PC-3 (cell line): Measurements from ENCODE around the gene SDS. TPM values are rescaled to one million over a fixed set of nuclear protein-coding genes. Genes with fewer than 3 reads are reported as not detected.
A peak's percentile ranks its signal among the peaks of the same experiment; 100 is the strongest.

Experiments used
- ATAC-seq: fragments of 200-7000 bp; cut with Tn5 transposase; 2 replicates; pipeline ENCODE4 v1.9.1; 2020; ENCODE audit warnings: mild to moderate bottlenecking, moderate library complexity
- BruUV-seq: library from RNA; stranded (reverse); fragments of 400-500 nt; replicated peaks from 2 replicates; lab custom pipeline; 2021; lab: Mats Ljungman, UMichigan
- CTCF ChIA-PET: fragments of 300-600 bp; sonication (Branson Sonifier 250); formaldehyde crosslinking; loops from one replicate; lab custom pipeline; 2022; ENCODE audit warnings: antibody characterized with exemption; lab: Charles Lee
- POLR2A ChIA-PET: fragments of 300-600 bp; sonication (Branson Sonifier 250); formaldehyde crosslinking; loops from one replicate; lab custom pipeline; 2022; ENCODE audit warnings: antibody characterized with exemption; ENCODE audit not compliant: unreplicated experiment; lab: Charles Lee
- DNase-seq: peaks from one replicate; pipeline ENCODE4 v3.0.0-alpha.2; 2015
- H2AFZ ChIP-seq: fragments of 300-600 bp; sonication (generic); 2 replicates; pipeline ENCODE4 v1.6.0; 2016; ENCODE audit warnings: antibody characterized with exemption, low read length
- H3F3A ChIP-seq: fragments of 300-600 bp; sonication (generic); one replicate; pipeline ENCODE4 v1.6.0; 2017; ENCODE audit warnings: antibody characterized with exemption, low read length, control low read depth, mild to moderate bottlenecking; ENCODE audit not compliant: unreplicated experiment
- H3K27ac ChIP-seq: fragments of 300-600 bp; sonication (generic); 2 replicates; pipeline ENCODE4 v1.5.1; 2016; ENCODE audit warnings: mild to moderate bottlenecking, low read length
- H3K27me3 ChIP-seq: fragments of 300-600 bp; sonication (generic); 2 replicates; pipeline ENCODE4 v1.6.1; 2016; ENCODE audit warnings: low read length, mixed read lengths
- H3K36me3 ChIP-seq: fragments of 300-600 bp; sonication (generic); 2 replicates; pipeline ENCODE4 v1.6.1; 2016; ENCODE audit warnings: low read depth, mixed run types, low read length, mixed read lengths
- H3K4me1 ChIP-seq: fragments of 300-600 bp; sonication (generic); 2 replicates; pipeline ENCODE4 v1.5.1; 2016; ENCODE audit warnings: low read length; ENCODE audit not compliant: insufficient read depth
- H3K4me2 ChIP-seq: fragments of 300-600 bp; sonication (generic); 2 replicates; pipeline ENCODE4 v1.6.0; 2016; ENCODE audit warnings: low read length
- H3K4me3 ChIP-seq: fragments of 300-600 bp; sonication (generic); 2 replicates; pipeline ENCODE4 v1.5.1; 2016; ENCODE audit warnings: mild to moderate bottlenecking, low read length, mixed read lengths
- H3K79me2 ChIP-seq: fragments of 300-600 bp; sonication (generic); 2 replicates; pipeline ENCODE4 v1.6.1; 2017; ENCODE audit warnings: low read length, mixed read lengths
- H3K9ac ChIP-seq: fragments of 300-600 bp; sonication (generic); 2 replicates; pipeline ENCODE4 v1.6.0; 2016; ENCODE audit warnings: mild to moderate bottlenecking, low read length
- H3K9me2 ChIP-seq: fragments of 300-600 bp; sonication (generic); replicated peaks from 2 replicates; pipeline ENCODE4 v1.6.1; 2016; ENCODE audit warnings: mixed run types, low read length, mixed read lengths
- H3K9me3 ChIP-seq: fragments of 300-600 bp; sonication (generic); 2 replicates; pipeline ENCODE4 v1.6.1; 2016; ENCODE audit warnings: low read length, mixed read lengths
- H4K20me1 ChIP-seq: fragments of 300-600 bp; sonication (generic); 2 replicates; pipeline ENCODE4 v1.6.1; 2016; ENCODE audit warnings: low read length, mixed read lengths
- EZH2 ChIP-seq: fragments of 300-600 bp; sonication (generic); IDR thresholded peaks from one replicate; pipeline ENCODE4 v1.6.1; 2017; ENCODE audit warnings: antibody characterized with exemption, mild to moderate bottlenecking, low read length; ENCODE audit not compliant: unreplicated experiment
- EZH2phosphoT487 ChIP-seq: fragments of 300-600 bp; sonication (generic); IDR thresholded peaks from 2 replicates; pipeline ENCODE4 v1.6.1; 2018; ENCODE audit warnings: mild to moderate bottlenecking, antibody characterized with exemption, low read length, borderline replicate concordance
- intact Hi-C: fragments of 100-400 bp; cut with micrococcal nuclease; formaldehyde crosslinking; loops from 2 replicates; pipeline ENCODE4 v1.9.0; 2023
- total RNA-seq: library from RNA; depleted of rRNA; stranded (reverse); fragments of >200 nt; gene quantifications from 2 replicates; pipeline ENCODE4 v1.2.3, GENCODE V29; 2014
- TF ChIP-seq, protein P1 (sequence below): fragments of 300-600 bp; sonication (generic); conservative IDR thresholded peaks from 2 replicates; pipeline ENCODE4 v1.5.1; 2017; ENCODE audit warnings: antibody characterized with exemption, low read depth, mild to moderate bottlenecking, low read length

The SDS gene
- total RNA-seq, 1 experiment from 2014 or later: not detected

DNA sequence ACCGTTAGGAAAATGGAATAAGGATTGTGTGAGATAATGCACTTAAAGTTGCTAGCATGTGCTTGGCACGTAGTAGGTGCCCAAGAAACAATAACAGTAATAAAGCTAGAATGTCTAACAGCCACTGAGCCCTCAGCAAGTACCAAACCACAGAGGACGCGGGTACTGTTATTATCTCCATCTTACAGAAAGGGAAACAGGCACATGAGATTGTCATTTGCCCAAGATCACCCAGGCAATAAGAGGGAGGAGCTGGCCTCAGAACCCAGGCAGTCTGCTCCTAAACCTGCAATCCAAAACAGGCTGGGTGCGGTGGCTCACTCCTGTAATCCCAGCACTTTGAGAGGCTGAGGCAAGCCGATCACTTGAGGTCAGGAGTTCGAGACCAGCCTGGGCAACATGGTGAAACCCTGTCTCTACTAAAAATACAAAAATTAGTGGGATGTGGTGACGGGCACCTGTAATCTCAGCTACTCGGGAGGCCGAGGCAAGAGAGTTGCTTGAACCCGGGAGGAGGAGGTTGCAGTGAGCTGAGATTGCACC, 5.1 kb upstream of the SDS start:
- Histone ChIP-seq H3K27me3 (no peaks in the 10 kb centered on the region), H3K27ac (no peak overlapping the region), H3K9ac (no peak overlapping the region), H3K4me2 (no peak overlapping the region), H3K36me3 (no peaks in the 10 kb centered on the region), H4K20me1 (no peaks in the 10 kb centered on the region), H3K4me1 (peaks cover 7% of the 10 kb centered on the region), H3K4me3 (no peak overlapping the region), H3F3A (no peaks in the 10 kb centered on the region), H3K9me2 (no peaks in the 10 kb centered on the region), H3K79me2 (no peaks in the 10 kb centered on the region), H2AFZ (no peak overlapping the region), H3K9me3 (no peaks in the 10 kb centered on the region)
- TF ChIP-seq EZH2phosphoT487: no peak
- TF ChIP-seq EZH2: no peak
- TF ChIP-seq, protein P1, sequence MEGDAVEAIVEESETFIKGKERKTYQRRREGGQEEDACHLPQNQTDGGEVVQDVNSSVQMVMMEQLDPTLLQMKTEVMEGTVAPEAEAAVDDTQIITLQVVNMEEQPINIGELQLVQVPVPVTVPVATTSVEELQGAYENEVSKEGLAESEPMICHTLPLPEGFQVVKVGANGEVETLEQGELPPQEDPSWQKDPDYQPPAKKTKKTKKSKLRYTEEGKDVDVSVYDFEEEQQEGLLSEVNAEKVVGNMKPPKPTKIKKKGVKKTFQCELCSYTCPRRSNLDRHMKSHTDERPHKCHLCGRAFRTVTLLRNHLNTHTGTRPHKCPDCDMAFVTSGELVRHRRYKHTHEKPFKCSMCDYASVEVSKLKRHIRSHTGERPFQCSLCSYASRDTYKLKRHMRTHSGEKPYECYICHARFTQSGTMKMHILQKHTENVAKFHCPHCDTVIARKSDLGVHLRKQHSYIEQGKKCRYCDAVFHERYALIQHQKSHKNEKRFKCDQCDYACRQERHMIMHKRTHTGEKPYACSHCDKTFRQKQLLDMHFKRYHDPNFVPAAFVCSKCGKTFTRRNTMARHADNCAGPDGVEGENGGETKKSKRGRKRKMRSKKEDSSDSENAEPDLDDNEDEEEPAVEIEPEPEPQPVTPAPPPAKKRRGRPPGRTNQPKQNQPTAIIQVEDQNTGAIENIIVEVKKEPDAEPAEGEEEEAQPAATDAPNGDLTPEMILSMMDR: no peak
- BruUV-seq: no TSS peak
- CTCF ChIA-PET: no interaction called here
- intact Hi-C loops: no loop called here
- ATAC-seq: no peak
- DNase-seq: no peak
- POLR2A ChIA-PET: no interaction called here

- Histone ChIP-seq H3K9me3 (no peaks in the 10 kb centered on the region), H3K27me3 (no peaks in the 10 kb centered on the region), H3K4me3 (no peak overlapping the region), H3K79me2 (no peaks in the 10 kb centered on the region), H3K27ac (no peak overlapping the region), H2AFZ (peak overlapping the region; percentile 61), H3K4me1 (peaks cover 7% of the 10 kb centered on the region), H3K9ac (no peak overlapping the region), H3F3A (no peaks in the 10 kb centered on the region), H3K4me2 (peak overlapping the region; percentile 10; the same call in 1 of the 2 replicates), H3K36me3 (no peaks in the 10 kb centered on the region), H4K20me1 (no peaks in the 10 kb centered on the region), H3K9me2 (no peaks in the 10 kb centered on the region)
- BruUV-seq: no TSS peak
- POLR2A ChIA-PET: interaction anchor here (0.7 kb wide), 1 partner anchor 10 kb away, joined by 7 read pairs; no protein-coding TSS in a partner anchor
- DNase-seq (peak; percentile 55), ATAC-seq (peak; percentile 71)
- intact Hi-C loops: no loop called here
- TF ChIP-seq EZH2: no peak
- TF ChIP-seq, protein P1: no peak
- TF ChIP-seq EZH2phosphoT487: no peak
- CTCF ChIA-PET: interaction anchor here (0.6 kb wide), 1 partner anchor 132 kb away, joined by 5 read pairs; no protein-coding TSS in a partner anchor
Measured at GRCh38 chr12:113407931-113408600, 4.4 kb upstream of the SDS start.

GRCh38 chr12:113405694-113406093, 2.0 kb upstream of the SDS start:
- TF ChIP-seq, protein P1: no peak
- TF ChIP-seq EZH2phosphoT487 (no peak), EZH2 (no peak)
- ATAC-seq (no peak), DNase-seq (no peak)
- no peaks in the 10 kb centered on the region for H3K36me3 ChIP-seq
- ChIA-PET CTCF (no interaction called here), POLR2A (no interaction called here)
- no peaks in the 10 kb centered on the region for H4K20me1 ChIP-seq
- no peaks in the 10 kb centered on the region for H3F3A ChIP-seq
- H3K9me3 ChIP-seq: no peaks in the 10 kb centered on the region
- no peaks in the 10 kb centered on the region for H3K9me2 ChIP-seq
- H3K79me2 ChIP-seq: no peaks in the 10 kb centered on the region
- no peak overlapping the region for H3K4me2 ChIP-seq
- BruUV-seq: no TSS peak
- H3K9ac ChIP-seq: no peak overlapping the region
- no peak overlapping the region for H3K27ac ChIP-seq
- no peaks in the 10 kb centered on the region for H3K27me3 ChIP-seq
- H3K4me3 ChIP-seq: no peak overlapping the region
- H3K4me1 ChIP-seq: peaks cover 7% of the 10 kb centered on the region
- intact Hi-C loops: no loop called here
- H2AFZ ChIP-seq: no peak overlapping the region
